ENCODE results near the gene PLIN1.

GRCh38 chr15:89724621-89725020, 45.5 kb upstream of the PLIN1 start:
- TF ChIP-seq CTCF (IDR thresholded peaks at IDR 0.05): no peak
- no peak for TF ChIP-seq EZH2 (IDR thresholded peaks at IDR 0.05; ENCODE audit: borderline replicate concordance, insufficient read depth, low read depth, low read length, poor library complexity, severe bottlenecking)
